ENCODE data around the gene CCDC89. TPM values are rescaled to one million over a fixed set of nuclear protein-coding genes. Genes with fewer than 3 reads are reported as not detected.

The CCDC89 gene
- not detected for total RNA-seq

DNA sequence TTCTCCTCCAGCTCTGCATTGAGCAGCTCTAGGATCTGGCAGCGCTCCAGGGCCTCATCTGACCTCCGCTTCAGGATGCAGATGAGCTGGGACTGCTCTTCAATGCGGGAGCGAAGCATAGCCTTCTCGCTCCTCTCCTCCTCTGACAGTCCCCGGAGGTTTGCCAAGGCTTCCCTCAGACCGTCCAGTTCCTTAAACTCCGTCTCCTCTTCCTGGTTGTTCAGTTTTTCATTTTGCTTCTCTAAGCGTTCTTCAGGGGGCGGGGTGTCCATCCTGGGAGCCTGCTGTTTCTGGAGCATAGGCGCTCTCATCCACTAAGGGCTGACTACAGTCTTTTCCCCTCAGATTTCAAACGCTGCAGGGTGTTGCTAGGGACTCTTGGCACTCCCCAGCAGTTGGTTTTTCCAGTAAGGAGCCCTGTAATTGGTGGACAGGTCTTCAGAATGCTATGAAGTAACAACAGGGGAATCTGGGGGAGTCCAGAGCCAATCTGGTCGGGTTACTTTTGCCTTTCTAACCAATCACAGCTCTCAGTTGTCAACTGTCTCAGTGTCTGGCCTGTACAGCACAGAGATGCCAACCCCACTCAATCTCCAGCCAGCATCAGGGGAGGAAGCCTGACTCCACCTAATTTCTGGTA lies at the start of gene CCDC89:
Gene CCDC89 (minus strand): TSS at position 376 of the 640 bp plus-strand sequence. CDS start 65 bp downstream, at position 311.
- Mint-ChIP-seq H3K4me3 (no peak within 1 kb of the TSS), H3K9me3 (ENCODE audit: low read depth) (no peaks in the 10 kb centered on the region), H3K27me3 (peaks cover 5% of the 10 kb centered on the region), H3K4me1 (peaks cover 16% of the 10 kb centered on the region), H3K36me3 (ENCODE audit: low read depth) (no peaks in the 10 kb centered on the region), H3K27ac (no peak within 1 kb of the TSS)
- DNase-seq = no peak
- ChIA-PET POLR2A (no interaction called here), CTCF (interaction anchor here (0.7 to 2.4 kb wide), 5 partner anchors 9 to 1270 kb away, joined by 3 to 22 read pairs (median 3); no protein-coding TSS in a partner anchor)
- intact Hi-C loops (cut with DNase I, micrococcal nuclease) = no loop called here
- no peak for ATAC-seq

- intact Hi-C loops (cut with DNase I, micrococcal nuclease) = no loop called here
- no peaks in the 10 kb centered on the region for H3K9me3 Mint-ChIP-seq (ENCODE audit: low read depth)
Measured at GRCh38 chr11:85732965-85733364, 47.0 kb upstream of the CCDC89 start.

GRCh38 chr11:85726381-85726780 lies 40.4 kb upstream of the CCDC89 start:
- no peak overlapping the region for H3K4me3 Mint-ChIP-seq
- ChIA-PET POLR2A (no interaction called here), CTCF (no interaction called here)
- no peaks in the 10 kb centered on the region for H3K4me1 Mint-ChIP-seq
- ATAC-seq (no peak), DNase-seq (no peak)
- peaks cover 2% of the 10 kb centered on the region for H3K27me3 Mint-ChIP-seq
- no peaks in the 10 kb centered on the region for H3K9me3 Mint-ChIP-seq (ENCODE audit: low read depth)
- intact Hi-C loops (cut with DNase I, micrococcal nuclease) = no loop called here
- H3K36me3 Mint-ChIP-seq (ENCODE audit: low read depth) = peaks cover 2% of the 10 kb centered on the region
- H3K27ac Mint-ChIP-seq = no peak overlapping the region

More at GRCh38 chr11:85732965-85733364, 47.0 kb upstream of the CCDC89 start:
- ATAC-seq (no peak), DNase-seq (no peak)
- Mint-ChIP-seq H3K27me3 (no peaks in the 10 kb centered on the region), H3K4me1 (peaks cover 9% of the 10 kb centered on the region), H3K27ac (no peak overlapping the region), H3K36me3 (ENCODE audit: low read depth) (peaks cover 16% of the 10 kb centered on the region), H3K4me3 (no peak overlapping the region)
- CTCF ChIA-PET = no interaction called here
- POLR2A ChIA-PET = no interaction called here

GRCh38 chr11:85725510-85726258 lies 39.7 kb upstream of the CCDC89 start:
- ChIA-PET POLR2A (no interaction called here), CTCF (interaction anchor here (0.7 to 1.1 kb wide), 2 partner anchors 26 to 1582 kb away, joined by 4 read pairs; no protein-coding TSS in a partner anchor)
- intact Hi-C loops (cut with DNase I, micrococcal nuclease) = no loop called here
- no peaks in the 10 kb centered on the region for H3K4me1 Mint-ChIP-seq
- H3K9me3 Mint-ChIP-seq (ENCODE audit: low read depth) = no peaks in the 10 kb centered on the region
- no peak for ATAC-seq
- DNase-seq = no peak
- H3K27ac Mint-ChIP-seq = no peak overlapping the region
- no peak overlapping the region for H3K4me3 Mint-ChIP-seq
- peaks cover 2% of the 10 kb centered on the region for H3K36me3 Mint-ChIP-seq (ENCODE audit: low read depth)
- H3K27me3 Mint-ChIP-seq = peaks cover 2% of the 10 kb centered on the region

DNA sequence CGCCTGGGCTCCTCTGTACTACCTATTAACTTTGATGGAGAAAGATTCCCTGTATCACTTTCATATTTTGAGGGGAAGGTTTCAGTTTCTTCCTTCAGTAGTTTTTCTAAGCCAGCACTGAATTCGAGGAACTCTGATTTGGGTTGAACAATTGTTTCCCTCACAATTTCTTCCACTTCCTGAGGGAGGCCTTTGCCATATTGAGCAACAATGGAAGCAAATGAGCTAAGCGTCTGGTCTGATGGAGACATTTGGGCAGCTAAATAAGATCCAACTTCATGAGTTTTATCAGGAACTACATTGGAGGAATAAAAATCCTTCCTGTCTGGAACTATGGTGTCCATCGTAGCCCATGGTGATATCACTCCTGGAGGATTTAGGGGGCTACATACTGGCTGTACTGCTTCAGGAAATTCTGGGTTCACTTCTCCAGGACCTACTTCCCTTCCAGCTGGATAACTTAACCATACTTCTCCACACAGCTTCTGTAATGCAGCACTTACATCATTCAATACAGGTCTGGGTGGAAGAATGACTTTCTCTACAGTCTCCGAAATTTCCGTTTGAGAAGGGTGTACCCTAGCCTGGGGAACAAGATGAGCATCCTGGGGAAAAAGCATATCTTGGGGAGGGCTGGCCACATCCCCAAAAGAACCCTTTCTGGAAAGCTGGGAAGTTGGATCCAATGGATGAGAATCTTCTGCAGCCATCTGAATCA lies 38.9 kb upstream of the CCDC89 start:
- no peaks in the 10 kb centered on the region for H3K9me3 Mint-ChIP-seq (ENCODE audit: low read depth)
- intact Hi-C loops (cut with DNase I, micrococcal nuclease) = no loop called here
- no peaks in the 10 kb centered on the region for H3K4me1 Mint-ChIP-seq
- peaks cover 2% of the 10 kb centered on the region for H3K36me3 Mint-ChIP-seq (ENCODE audit: low read depth)
- CTCF ChIA-PET = interaction anchor here (0.7 to 1.1 kb wide), 2 partner anchors 26 to 1582 kb away, joined by 4 read pairs; no protein-coding TSS in a partner anchor
- DNase-seq = no peak
- no peak for ATAC-seq
- H3K27me3 Mint-ChIP-seq = peaks cover 2% of the 10 kb centered on the region
- POLR2A ChIA-PET = no interaction called here
- no peak overlapping the region for H3K27ac Mint-ChIP-seq
- H3K4me3 Mint-ChIP-seq = no peak overlapping the region

DNA sequence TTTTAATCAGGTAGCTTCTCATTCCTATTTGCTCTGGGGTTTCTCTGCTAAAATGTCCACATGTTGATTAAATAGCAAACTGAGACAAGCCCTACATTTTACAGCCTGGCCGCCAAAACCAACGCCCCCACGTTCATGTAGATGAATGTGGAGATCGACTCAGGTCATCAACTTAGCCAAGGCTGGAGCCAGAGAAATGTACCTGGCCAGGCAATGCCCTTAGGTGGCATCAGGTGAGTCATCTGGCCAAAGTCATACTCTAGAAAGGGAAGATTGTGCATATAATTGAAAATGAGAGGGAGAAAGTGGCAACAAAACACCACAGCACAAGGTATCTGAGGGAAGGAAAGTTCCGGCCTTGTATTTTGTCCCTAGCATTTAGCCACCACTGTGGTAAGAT lies 37.1 kb upstream of the CCDC89 start:
- no peaks in the 10 kb centered on the region for H3K4me1 Mint-ChIP-seq
- ChIA-PET CTCF (interaction anchor here (0.7 to 1.1 kb wide), 4 partner anchors 9 to 104 kb away, joined by 3 read pairs; no protein-coding TSS in a partner anchor), POLR2A (no interaction called here)
- H3K9me3 Mint-ChIP-seq (ENCODE audit: low read depth) = no peaks in the 10 kb centered on the region
- no peaks in the 10 kb centered on the region for H3K36me3 Mint-ChIP-seq (ENCODE audit: low read depth)
- H3K4me3 Mint-ChIP-seq = no peak overlapping the region
- no peak for ATAC-seq
- no peak overlapping the region for H3K27ac Mint-ChIP-seq
- no peak for DNase-seq
- peaks cover 2% of the 10 kb centered on the region for H3K27me3 Mint-ChIP-seq
- intact Hi-C loops (cut with DNase I, micrococcal nuclease) = no loop called here

DNA sequence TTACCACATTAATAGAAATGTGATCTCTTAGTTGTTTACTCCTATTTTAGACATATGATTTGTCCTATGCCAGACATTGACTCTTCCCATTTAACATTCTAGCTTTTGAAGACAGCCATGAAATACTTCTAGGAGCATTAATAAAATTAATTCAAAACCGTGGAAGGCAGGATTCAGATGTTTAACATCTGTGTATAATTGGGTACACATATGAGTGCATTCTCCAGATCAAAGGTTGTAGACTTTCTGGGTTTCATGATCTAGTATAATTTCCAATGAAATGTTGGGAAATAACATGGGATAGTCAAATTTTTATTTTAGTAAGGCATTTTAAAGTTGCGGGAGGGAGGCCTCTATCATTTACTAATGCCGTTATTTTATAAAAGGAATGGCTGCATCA lies 35.2 kb upstream of the CCDC89 start:
- H3K9me3 Mint-ChIP-seq (ENCODE audit: low read depth) = no peaks in the 10 kb centered on the region
- peaks cover 2% of the 10 kb centered on the region for H3K27me3 Mint-ChIP-seq
- POLR2A ChIA-PET = no interaction called here
- DNase-seq (no peak), ATAC-seq (no peak)
- peaks cover 3% of the 10 kb centered on the region for H3K4me1 Mint-ChIP-seq
- no peak overlapping the region for H3K27ac Mint-ChIP-seq
- no peak overlapping the region for H3K4me3 Mint-ChIP-seq
- intact Hi-C loops (cut with DNase I, micrococcal nuclease) = no loop called here
- no peaks in the 10 kb centered on the region for H3K36me3 Mint-ChIP-seq (ENCODE audit: low read depth)
- CTCF ChIA-PET = no interaction called here

- ChIA-PET CTCF (interaction anchor here (0.6 kb wide), 1 partner anchor 10 kb away, joined by 3 read pairs; no protein-coding TSS in a partner anchor), POLR2A (no interaction called here)
- intact Hi-C loops (cut with DNase I, micrococcal nuclease) = no loop called here
- Mint-ChIP-seq H3K36me3 (ENCODE audit: low read depth) (no peaks in the 10 kb centered on the region), H3K27me3 (no peaks in the 10 kb centered on the region), H3K4me3 (no peak overlapping the region), H3K9me3 (ENCODE audit: low read depth) (no peaks in the 10 kb centered on the region), H3K4me1 (peaks cover 3% of the 10 kb centered on the region), H3K27ac (no peak overlapping the region)
- DNase-seq (no peak), ATAC-seq (no peak)
Measured at GRCh38 chr11:85718991-85719807, 33.2 kb upstream of the CCDC89 start.

GRCh38 chr11:85718126-85718943 lies 32.3 kb upstream of the CCDC89 start:
- H3K27me3 Mint-ChIP-seq = no peaks in the 10 kb centered on the region
- ChIA-PET CTCF (interaction anchor here (0.6 to 0.9 kb wide), 2 partner anchors 9 to 107 kb away, joined by 3 to 4 read pairs; no protein-coding TSS in a partner anchor), POLR2A (no interaction called here)
- DNase-seq (no peak), ATAC-seq (no peak)
- no peaks in the 10 kb centered on the region for H3K36me3 Mint-ChIP-seq (ENCODE audit: low read depth)
- intact Hi-C loops (cut with DNase I, micrococcal nuclease) = no loop called here
- H3K4me1 Mint-ChIP-seq = peaks cover 3% of the 10 kb centered on the region
- no peaks in the 10 kb centered on the region for H3K9me3 Mint-ChIP-seq (ENCODE audit: low read depth)
- H3K27ac Mint-ChIP-seq = no peak overlapping the region
- H3K4me3 Mint-ChIP-seq = no peak overlapping the region

DNA sequence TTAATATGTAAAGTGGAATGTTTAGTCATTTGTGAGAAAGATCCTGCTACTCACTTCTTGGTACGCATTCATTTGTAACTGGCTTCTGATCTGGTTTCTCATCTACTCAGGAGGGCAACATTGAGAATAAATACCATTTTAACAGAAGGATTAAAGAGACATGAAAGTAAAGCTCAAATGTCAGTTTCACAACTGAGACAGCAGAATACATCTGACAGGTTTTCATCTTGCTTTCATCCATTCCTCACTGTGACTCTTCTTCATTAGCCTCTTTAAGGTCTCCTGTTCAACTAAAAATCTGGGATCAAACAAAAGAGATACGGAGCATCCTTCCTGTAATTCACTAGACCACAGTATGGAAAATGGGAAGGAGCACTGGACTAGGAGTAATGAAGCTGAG lies 31.4 kb upstream of the CCDC89 start:
- no peak for DNase-seq
- peak; percentile 39 for ATAC-seq
- Mint-ChIP-seq H3K27ac (no peak overlapping the region), H3K4me1 (peaks cover 3% of the 10 kb centered on the region), H3K27me3 (no peaks in the 10 kb centered on the region), H3K4me3 (no peak overlapping the region), H3K36me3 (ENCODE audit: low read depth) (no peaks in the 10 kb centered on the region), H3K9me3 (ENCODE audit: low read depth) (no peaks in the 10 kb centered on the region)
- ChIA-PET CTCF (interaction anchor here (0.9 kb wide), 1 partner anchor 108 kb away, joined by 4 read pairs; no protein-coding TSS in a partner anchor), POLR2A (no interaction called here)
- intact Hi-C loops (cut with DNase I, micrococcal nuclease) = no loop called here

Data from activated CD4-positive, alpha-beta T cell treated with anti-CD3 and anti-CD28 coated beads for 36 hours (primary cell).